HepG2 (cell line): Measurements from ENCODE around the gene KATNB1. TPM values are rescaled to one million over a fixed set of nuclear protein-coding genes. Genes with fewer than 3 reads are reported as not detected.
A peak's percentile ranks its signal among the peaks of the same experiment; 100 is the strongest.

Experiments used
- ATAC-seq: fragments of 200-7000 bp; cut with Tn5 transposase; 3 replicates; pipeline ENCODE4 v1.9.1; 2020; ENCODE audit warnings: mild to moderate bottlenecking, moderate library complexity
- BruUV-seq: library from RNA; stranded (reverse); fragments of 400-500 nt; replicated peaks from 2 replicates; lab custom pipeline; 2021; lab: Mats Ljungman, UMichigan
- CTCF ChIA-PET: fragments of 300-600 bp; formaldehyde crosslinking; extraction: SDS; loops from one replicate; lab custom pipeline; 2021; ENCODE audit warnings: low total read pairs, inconsistent platforms, low intra/inter-chr PET ratio; lab: Yijun Ruan, JAX
- POLR2A ChIA-PET: fragments of 350-600 bp; sonication (Branson Sonifier 250); formaldehyde crosslinking; loops from one replicate; lab custom pipeline; 2020; ENCODE audit warnings: antibody characterized with exemption, inconsistent platforms; lab: Yijun Ruan, JAX
- DNase-seq: peaks from one replicate; pipeline ENCODE4 v3.0.0-alpha.2; 2015; ENCODE audit warnings: low spot score
- FAIRE-seq: peaks from 3 replicates; lab custom pipeline; 2011; peaks lifted over from hg19 to GRCh38; lab: Jason Lieb, UNC
- H2AFZ ChIP-seq: one replicate; pipeline ENCODE4 v1.6.1; 2011; ENCODE audit warnings: low read length, inconsistent platforms
- H3K27ac ChIP-seq: fragments of 300-600 bp; 3 replicates; pipeline ENCODE4 v1.8.0; 2011; ENCODE audit warnings: mixed run types, mild to moderate bottlenecking, mixed read lengths, low read length, inconsistent platforms; ENCODE audit not compliant: insufficient read depth; ENCODE audit errors: extremely low read length
- H3K27me3 ChIP-seq, 2 experiments: fragments of 200-600 bp in 1 of 2; 2 replicates in 1 of 2; 3 replicates in 1 of 2; pipeline versions ENCODE4 v1.6.0 to v1.8.0; 2011; ENCODE audit warnings: low read length in 2 of 2, mild to moderate bottlenecking in 2 of 2, moderate library complexity in 2 of 2, inconsistent platforms in 1 of 2; ENCODE audit not compliant: insufficient read depth in 2 of 2, control insufficient read depth in 1 of 2
- H3K36me3 ChIP-seq, 2 experiments: fragments of 200-600 bp in 1 of 2; replicated peaks in 1 of 2; 2 replicates in 1 of 2; 3 replicates in 1 of 2; pipeline versions ENCODE4 v1.5.1 to v1.8.0; 2011; ENCODE audit warnings: low read length in 2 of 2, inconsistent platforms in 1 of 2; ENCODE audit not compliant: insufficient read depth in 2 of 2, control insufficient read depth in 1 of 2
- H3K4me1 ChIP-seq: 2 replicates; pipeline ENCODE4 v1.5.1; 2012; ENCODE audit warnings: low read length, inconsistent platforms; ENCODE audit not compliant: insufficient read depth
- H3K4me2 ChIP-seq: 2 replicates; pipeline ENCODE4 v1.6.0; 2011; ENCODE audit warnings: low read depth, low read length, inconsistent platforms
- H3K4me3 ChIP-seq, 3 experiments: fragments of 200-600 bp in 1 of 3; sonication (generic), shearing (Covaris generic) in 1 of 3; replicated peaks in 1 of 3; 2 replicates each; pipeline ENCODE4 v1.5.1; 2011 to 2016; ENCODE audit warnings: low read length in 3 of 3, inconsistent platforms in 2 of 3, low read depth in 2 of 3, mild to moderate bottlenecking in 2 of 3, control low read depth in 1 of 3, mixed read lengths in 1 of 3; ENCODE audit not compliant: insufficient read depth in 1 of 3
- H3K79me2 ChIP-seq: one replicate; pipeline ENCODE4 v1.6.1; 2011; ENCODE audit warnings: low read length, inconsistent platforms; ENCODE audit not compliant: insufficient read depth
- H3K9ac ChIP-seq: 2 replicates; pipeline ENCODE4 v1.6.0; 2011; ENCODE audit warnings: mild to moderate bottlenecking, low read depth, low read length, inconsistent platforms; ENCODE audit not compliant: insufficient read depth
- H3K9me3 ChIP-seq: 2 replicates; pipeline ENCODE4 v1.5.1; 2012; ENCODE audit warnings: mild to moderate bottlenecking, low read length
- H4K20me1 ChIP-seq: 2 replicates; pipeline ENCODE4 v1.6.0; 2011; ENCODE audit warnings: inconsistent platforms, mild to moderate bottlenecking, low read length, moderate library complexity; ENCODE audit not compliant: insufficient read depth
- ATF7-NPFF ChIP-seq: sonication (generic); formaldehyde crosslinking; IDR thresholded peaks from 2 replicates; pipeline ENCODE4 v1.8.1; 2023; ENCODE audit warnings: mild to moderate bottlenecking, low read depth, missing genetic modification reagents, moderate library complexity
- DR1 ChIP-seq: sonication (generic); formaldehyde crosslinking; IDR thresholded peaks from 2 replicates; pipeline ENCODE4 v1.8.0; 2021; ENCODE audit warnings: mild to moderate bottlenecking, missing genetic modification reagents, inconsistent platforms
- FOXP4 ChIP-seq: sonication (generic); formaldehyde crosslinking; IDR thresholded peaks from 2 replicates; pipeline ENCODE4 v1.4.0; 2020; ENCODE audit warnings: missing genetic modification reagents
- HOMEZ ChIP-seq: IDR thresholded peaks from 2 replicates; pipeline ENCODE4 v1.6.1; 2016; ENCODE audit warnings: low read depth
- KAT7 ChIP-seq: IDR thresholded peaks from 2 replicates; pipeline ENCODE4 v1.6.1; 2018; ENCODE audit warnings: borderline replicate concordance, missing compliant biosample characterization
- MAF1 ChIP-seq: sonication (generic); formaldehyde crosslinking; IDR thresholded peaks from 2 replicates; pipeline ENCODE4 v1.5.0; 2020; ENCODE audit warnings: missing genetic modification reagents, borderline replicate concordance
- MIER2 ChIP-seq: IDR thresholded peaks from 2 replicates; pipeline ENCODE4 v1.6.1; 2016; ENCODE audit warnings: missing biosample characterization, missing genetic modification reagents
- MLLT10 ChIP-seq: sonication (generic); formaldehyde crosslinking; IDR thresholded peaks from 2 replicates; pipeline ENCODE4 v1.4.0; 2020; ENCODE audit warnings: missing genetic modification reagents
- PLRG1 ChIP-seq: fragments of 450-650 bp; conservative IDR thresholded peaks from 2 replicates; pipeline ENCODE4 v1.6.1; 2016
- SIX4 ChIP-seq: sonication (generic); formaldehyde crosslinking; IDR thresholded peaks from 2 replicates; pipeline ENCODE4 v1.4.0; 2020; ENCODE audit warnings: missing genetic modification reagents
- THAP11 ChIP-seq: IDR thresholded peaks from 2 replicates; pipeline ENCODE4 v1.6.1; 2016; ENCODE audit warnings: missing biosample characterization, missing genetic modification reagents
- TOE1 ChIP-seq: sonication (generic); formaldehyde crosslinking; IDR thresholded peaks from 2 replicates; pipeline ENCODE4 v1.4.0; 2020; ENCODE audit warnings: mild to moderate bottlenecking, missing genetic modification reagents
- ZFP82 ChIP-seq: sonication (generic); formaldehyde crosslinking; IDR thresholded peaks from 2 replicates; pipeline ENCODE4 v1.5.1; 2020; ENCODE audit warnings: mild to moderate bottlenecking, missing genetic modification reagents, borderline replicate concordance
- ZMYM2 ChIP-seq: sonication (generic); formaldehyde crosslinking; IDR thresholded peaks from 2 replicates; pipeline ENCODE4 v1.8.0; 2022; ENCODE audit warnings: mild to moderate bottlenecking, missing genetic modification reagents
- ZNF260 ChIP-seq: sonication (generic); formaldehyde crosslinking; IDR thresholded peaks from 2 replicates; pipeline ENCODE4 v1.4.0; 2020; ENCODE audit warnings: missing genetic modification reagents, low read depth, mild to moderate bottlenecking, borderline replicate concordance
- ZNF264 ChIP-seq: sonication (generic); formaldehyde crosslinking; IDR thresholded peaks from 2 replicates; pipeline ENCODE4 v1.4.0; 2020; ENCODE audit warnings: missing genetic modification reagents
- ZNF280B ChIP-seq: sonication (generic); formaldehyde crosslinking; IDR thresholded peaks from 2 replicates; pipeline ENCODE4 v1.5.0; 2020; ENCODE audit warnings: missing genetic modification reagents, mild to moderate bottlenecking, borderline replicate concordance
- ZNF709 ChIP-seq: sonication (generic); formaldehyde crosslinking; IDR thresholded peaks from 2 replicates; pipeline ENCODE4 v1.5.0; 2020; ENCODE audit warnings: mild to moderate bottlenecking, missing genetic modification reagents
- ZNF737 ChIP-seq: sonication (generic); formaldehyde crosslinking; IDR thresholded peaks from 2 replicates; pipeline ENCODE4 v1.5.0; 2020; ENCODE audit warnings: missing genetic modification reagents, mild to moderate bottlenecking, borderline replicate concordance
- ZNF746 ChIP-seq: sonication (generic); formaldehyde crosslinking; IDR thresholded peaks from 2 replicates; pipeline ENCODE4 v1.8.0; 2022; ENCODE audit warnings: mild to moderate bottlenecking, missing genetic modification reagents
- WGBS: methylation state at CpG from one replicate; pipeline ENCODE4 v1.1.6; 2017; ENCODE audit warnings: low lambda C conversion rate; 5-methylcytosine and 5-hydroxymethylcytosine counted together
- in situ Hi-C: cut with HindIII; loops from 2 replicates; pipeline ENCODE4 v1.10.0; 2017; ENCODE audit warnings: low pct_unique_long_range_greater_than_20kb; ENCODE audit not compliant: extremely low pct_ligation_motif_present
- intact Hi-C: fragments of 100-400 bp; cut with micrococcal nuclease; formaldehyde crosslinking; loops from one replicate; pipeline ENCODE4 v1.10.0; 2022; ENCODE audit not compliant: unreplicated experiment
- polyA plus RNA-seq, 8 experiments: library from polyadenylated mRNA; depleted of rRNA in 3 of 8; stranded (reverse) in 7 of 8; unstranded in 1 of 8; fragments of >200 nt; fragmentation: Illumina TruSeq in 4 of 8; extraction: Trizol in 4 of 8; gene quantifications; 2 replicates each; pipeline versions ENCODE4 v1.2.1 to v1.2.3, GENCODE V29; 2011 to 2016; ENCODE audit warnings: low read depth in 4 of 8, missing spikeins in 1 of 8, mixed read lengths in 1 of 8; ENCODE audit not compliant: insufficient read depth in 1 of 8
- total RNA-seq, 5 experiments: library from RNA; depleted of rRNA; stranded (reverse); fragments of >200 nt; fragmentation: Illumina TruSeq; extraction: Trizol; gene quantifications; 2 replicates each; pipeline ENCODE4 v1.2.3, GENCODE V29; 2016; ENCODE audit warnings: low read depth in 1 of 5

The KATNB1 gene
- total and polyA plus RNA-seq, 2 of the 13 experiments (the other 11 are each of a cell fraction or from before 2014, with no cell fraction given), result 31.5 to 43.5 TPM

- no peak for TF ChIP-seq HOMEZ
- no peak for TF ChIP-seq ZNF746 (CRISPR knock-in tag)
- peak; percentile 33; the same call in 1 of the 2 replicates for TF ChIP-seq KAT7
- TF ChIP-seq ZNF264 (CRISPR knock-in tag), result no peak
- TF ChIP-seq MLLT10 (CRISPR knock-in tag), result no peak
- TF ChIP-seq ZNF280B, result 0 out of 2 replicates have a peak, but pooled peaks have one; percentile 15
- TF ChIP-seq ZNF260, result no peak
- no peak for TF ChIP-seq ZNF709
- no peak for TF ChIP-seq THAP11 (CRISPR knock-in tag)
Measured at GRCh38 chr16:57735755-57736418, at the start of gene KATNB1 (continued).

- WGBS, result 55% methylated on average over 4 of the region's 4 CpGs
- FAIRE-seq (no peak), DNase-seq (no peak), ATAC-seq (no peak)
- ChIA-PET CTCF (no interaction called here), POLR2A (interaction anchor here (1.3 kb wide), 1 partner anchor 17 kb away, joined by 3 read pairs; no protein-coding TSS in a partner anchor)
- in situ Hi-C loops, result no loop called here
- H3K4me1 ChIP-seq, result peaks cover 48% of the 10 kb centered on the region
- H4K20me1 ChIP-seq, result no peaks in the 10 kb centered on the region
- intact Hi-C loops, result no loop called here
- H3K4me3 ChIP-seq, result no peak overlapping the region
- TF ChIP-seq ZMYM2, result no peak
- TF ChIP-seq DR1 (CRISPR knock-in tag), result no peak
- TF ChIP-seq MAF1, result no peak
- no peak for TF ChIP-seq TOE1
- no peak for TF ChIP-seq ATF7-NPFF (CRISPR knock-in tag)
- TF ChIP-seq PLRG1, result no peak
- TF ChIP-seq ZFP82 (CRISPR knock-in tag), result no peak
- TF ChIP-seq SIX4 (CRISPR knock-in tag), result no peak
- TF ChIP-seq MIER2 (CRISPR knock-in tag), result no peak
- TF ChIP-seq ZNF737 (CRISPR knock-in tag), result no peak
- TF ChIP-seq FOXP4 (CRISPR knock-in tag), result no peak
- no peaks in the 10 kb centered on the region for H3K27me3 ChIP-seq
- H3K27ac ChIP-seq, result no peak overlapping the region
- H2AFZ ChIP-seq, result no peak overlapping the region
- H3K9me3 ChIP-seq, result no peaks in the 10 kb centered on the region
- H3K36me3 ChIP-seq, result no peaks in the 10 kb centered on the region
- H3K79me2 ChIP-seq, result no peaks in the 10 kb centered on the region
- no TSS peak for BruUV-seq
- no peak overlapping the region for H3K4me2 ChIP-seq
- H3K9ac ChIP-seq, result no peak overlapping the region
Measured at GRCh38 chr16:57686577-57686976, 49.0 kb upstream of the KATNB1 start.
